GM20431 (cell line): ENCODE measurements around the gene DCD.
"Not testable (repeated sequence)": the region's sequence is repeated elsewhere in the genome, so short reads cannot be mapped to it uniquely, and the experiment has no call there.

Experiments used
- in situ Hi-C: fragments of 300-500 bp; cut with MseI, MboI; formaldehyde crosslinking; loops from one replicate; pipeline ENCODE4 v1.15.0; 2020; ENCODE audit warnings: low sequenced_read_pairs; ENCODE audit not compliant: unreplicated experiment

DCD gene

GRCh38 chr12:54648265-54648664 is at the start of gene DCD:
TSS of gene DCD (minus strand) at chr12:54648365. CDS start at chr12:54648303, 62 bp downstream.
- in situ Hi-C loops = no loop called here

- in situ Hi-C loops = no loop called here
Observed at GRCh38 chr12:54697851-54698250, 49.7 kb upstream of the DCD start.

- in situ Hi-C loops = no loop called here
Observed at GRCh38 chr12:54692353-54692752, 44.2 kb upstream of the DCD start.

GRCh38 chr12:54689984-54690383 is 41.8 kb upstream of the DCD start:
- in situ Hi-C loops = no loop called here

GRCh38 chr12:54689034-54689372 is 40.8 kb upstream of the DCD start:
- in situ Hi-C loops = no loop called here

GRCh38 chr12:54688309-54689033 is 40.3 kb upstream of the DCD start:
- in situ Hi-C loops = no loop called here

GRCh38 chr12:54684636-54685630 is 36.8 kb upstream of the DCD start:
- in situ Hi-C loops = no loop called here

GRCh38 chr12:54683398-54683797 is 35.2 kb upstream of the DCD start:
- in situ Hi-C loops = no loop called here

GRCh38 chr12:54682674-54683073 is 34.5 kb upstream of the DCD start:
- in situ Hi-C loops = no loop called here

- in situ Hi-C loops = no loop called here
Observed at GRCh38 chr12:54680374-54680773, 32.2 kb upstream of the DCD start.

GRCh38 chr12:54678131-54678530 is 30.0 kb upstream of the DCD start:
- in situ Hi-C loops = no loop called here

- in situ Hi-C loops = no loop called here
Observed at GRCh38 chr12:54667945-54668344, 19.8 kb upstream of the DCD start.

GRCh38 chr12:54666008-54666407 is 17.8 kb upstream of the DCD start:
- in situ Hi-C loops = no loop called here

GRCh38 chr12:54665022-54665635 is 17.0 kb upstream of the DCD start:
- in situ Hi-C loops = not testable (repeated sequence)

- in situ Hi-C loops = no loop called here
Observed at GRCh38 chr12:54663603-54664002, 15.4 kb upstream of the DCD start.

- in situ Hi-C loops = no loop called here
Observed at GRCh38 chr12:54662026-54662425, 13.9 kb upstream of the DCD start.

- in situ Hi-C loops = no loop called here
Observed at GRCh38 chr12:54661048-54661447, 12.9 kb upstream of the DCD start.

GRCh38 chr12:54660320-54660962 is 12.3 kb upstream of the DCD start:
- in situ Hi-C loops = no loop called here

- in situ Hi-C loops = no loop called here
Observed at GRCh38 chr12:54658306-54659264, 10.4 kb upstream of the DCD start.
